HEK293 (cell line): ENCODE data around the gene CEP70.

Source experiments
- CTCF ChIA-PET: fragments of 350-600 bp; formaldehyde crosslinking; extraction: SDS; loops from one replicate; lab custom pipeline; 2021; ENCODE audit warnings: antibody characterized with exemption; lab: Yijun Ruan, JAX
- POLR2A ChIA-PET: fragments of 300-600 bp; formaldehyde crosslinking; extraction: SDS; loops from one replicate; lab custom pipeline; 2020; ENCODE audit warnings: antibody characterized with exemption, inconsistent platforms; lab: Yijun Ruan, JAX
- H3K27ac ChIP-seq: fragments of 200-500 bp; sonication (Bioruptor generic); 2 replicates; pipeline ENCODE4 v1.5.1; 2014; ENCODE audit warnings: low read depth, low read length, control low read depth, inconsistent platforms; ENCODE audit errors: extremely low read depth
- H3K36me3 ChIP-seq, 2 experiments: fragments of 200-500 bp in 1 of 2; sonication (Bioruptor generic) in 1 of 2; 1 replicate in 1 of 2; 2 replicates in 1 of 2; pipeline ENCODE4 v1.5.1; 2014 to 2017; ENCODE audit warnings: inconsistent platforms in 2 of 2, low read length in 2 of 2; ENCODE audit not compliant: control insufficient read depth in 2 of 2, insufficient read depth in 1 of 2
- H3K4me1 ChIP-seq: fragments of 200-500 bp; sonication (Bioruptor generic); 2 replicates; pipeline ENCODE4 v1.5.1; 2014; ENCODE audit warnings: mild to moderate bottlenecking, low read length, inconsistent platforms; ENCODE audit not compliant: control insufficient read depth, insufficient read depth
- H3K4me3 ChIP-seq: 2 replicates; pipeline ENCODE4 v1.5.1; 2011; ENCODE audit warnings: low read depth, mild to moderate bottlenecking, control low read depth, low read length, moderate library complexity
- H3K9me3 ChIP-seq: fragments of 200-500 bp; sonication (Bioruptor generic); 2 replicates; pipeline ENCODE4 v1.5.1; 2014; ENCODE audit warnings: low read depth, low read length, inconsistent platforms; ENCODE audit not compliant: control insufficient read depth, insufficient read depth
- CTCF ChIP-seq: fragments of 450-650 bp; formaldehyde crosslinking; IDR thresholded peaks from 2 replicates; pipeline ENCODE4 v1.5.1; 2016; ENCODE audit warnings: missing biosample characterization, missing genetic modification characterization
- GLI4 ChIP-seq: fragments of 450-650 bp; formaldehyde crosslinking; IDR thresholded peaks from 2 replicates; pipeline ENCODE4 v1.5.1; 2016; ENCODE audit warnings: missing biosample characterization, missing genetic modification characterization
- KLF10 ChIP-seq: fragments of 450-650 bp; IDR thresholded peaks from 2 replicates; pipeline ENCODE4 v1.5.1; 2018; ENCODE audit warnings: missing biosample characterization, mild to moderate bottlenecking, missing genetic modification characterization
- SALL2 ChIP-seq: fragments of 450-650 bp; formaldehyde crosslinking; IDR thresholded peaks from 2 replicates; pipeline ENCODE4 v1.5.0; 2017; ENCODE audit warnings: missing biosample characterization, mild to moderate bottlenecking, missing genetic modification characterization, borderline replicate concordance
- SCRT2 ChIP-seq: fragments of 450-650 bp; formaldehyde crosslinking; IDR thresholded peaks from 2 replicates; pipeline ENCODE4 v1.5.1; 2016; ENCODE audit warnings: missing biosample characterization, missing genetic modification characterization
- ZBTB17 ChIP-seq: fragments of 450-650 bp; formaldehyde crosslinking; IDR thresholded peaks from 2 replicates; pipeline ENCODE4 v1.5.1; 2016; ENCODE audit warnings: missing biosample characterization, missing genetic modification characterization
- ZIC2 ChIP-seq: fragments of 450-650 bp; formaldehyde crosslinking; IDR thresholded peaks from 2 replicates; pipeline ENCODE4 v1.5.1; 2016; ENCODE audit warnings: missing biosample characterization, missing genetic modification characterization
- ZNF121 ChIP-seq: fragments of 450-650 bp; formaldehyde crosslinking; IDR thresholded peaks from 2 replicates; pipeline ENCODE4 v1.5.1; 2016; ENCODE audit warnings: missing biosample characterization, missing genetic modification characterization
- ZNF140 ChIP-seq: fragments of 450-650 bp; formaldehyde crosslinking; IDR thresholded peaks from 2 replicates; pipeline ENCODE4 v1.5.1; 2016; ENCODE audit warnings: missing biosample characterization, missing genetic modification characterization
- ZNF146 ChIP-seq: fragments of 450-650 bp; formaldehyde crosslinking; IDR thresholded peaks from 2 replicates; pipeline ENCODE4 v1.5.1; 2016; ENCODE audit warnings: missing biosample characterization, missing genetic modification characterization
- ZNF169 ChIP-seq: fragments of 450-650 bp; formaldehyde crosslinking; IDR thresholded peaks from 2 replicates; pipeline ENCODE4 v1.5.1; 2016; ENCODE audit warnings: missing biosample characterization, missing genetic modification characterization
- ZNF2 ChIP-seq: fragments of 450-650 bp; formaldehyde crosslinking; IDR thresholded peaks from 2 replicates; pipeline ENCODE4 v1.5.1; 2016; ENCODE audit warnings: missing biosample characterization, missing genetic modification characterization
- ZNF266 ChIP-seq: fragments of 450-650 bp; formaldehyde crosslinking; IDR thresholded peaks from 2 replicates; pipeline ENCODE4 v1.5.1; 2016; ENCODE audit warnings: missing biosample characterization, missing genetic modification characterization, low read depth
- ZNF335 ChIP-seq: fragments of 450-650 bp; formaldehyde crosslinking; conservative IDR thresholded peaks from 2 replicates; pipeline ENCODE4 v1.5.1; 2016; ENCODE audit warnings: missing biosample characterization, missing genetic modification characterization
- ZNF394 ChIP-seq: fragments of 450-650 bp; formaldehyde crosslinking; IDR thresholded peaks from 2 replicates; pipeline ENCODE4 v1.5.1; 2016; ENCODE audit warnings: missing biosample characterization, missing genetic modification characterization, mild to moderate bottlenecking, moderate library complexity, borderline replicate concordance
- ZNF404 ChIP-seq: fragments of 450-650 bp; formaldehyde crosslinking; IDR thresholded peaks from 2 replicates; pipeline ENCODE4 v1.5.1; 2017; ENCODE audit warnings: missing biosample characterization, missing genetic modification characterization
- ZNF423 ChIP-seq: fragments of 450-650 bp; formaldehyde crosslinking; IDR thresholded peaks from 2 replicates; pipeline ENCODE4 v1.5.1; 2016; ENCODE audit warnings: missing biosample characterization, missing genetic modification characterization
- ZNF529 ChIP-seq: fragments of 450-650 bp; formaldehyde crosslinking; IDR thresholded peaks from 2 replicates; pipeline ENCODE4 v1.5.1; 2017; ENCODE audit warnings: missing genetic modification characterization, missing biosample characterization; ENCODE audit not compliant: insufficient replicate concordance
- ZNF560 ChIP-seq: fragments of 450-650 bp; formaldehyde crosslinking; IDR thresholded peaks from 2 replicates; pipeline ENCODE4 v1.5.1; 2017; ENCODE audit warnings: missing biosample characterization, missing genetic modification characterization, borderline replicate concordance
- ZNF585B ChIP-seq: fragments of 450-650 bp; formaldehyde crosslinking; IDR thresholded peaks from 2 replicates; pipeline ENCODE4 v1.5.1; 2016; ENCODE audit warnings: missing biosample characterization, missing genetic modification characterization
- ZNF792 ChIP-seq: fragments of 450-650 bp; formaldehyde crosslinking; IDR thresholded peaks from 2 replicates; pipeline ENCODE4 v1.5.1; 2016; ENCODE audit warnings: missing biosample characterization, missing genetic modification characterization
- ZNF830 ChIP-seq: fragments of 450-650 bp; IDR thresholded peaks from 2 replicates; pipeline ENCODE4 v1.5.0; 2018; ENCODE audit warnings: missing biosample characterization, missing genetic modification characterization, low read depth, mild to moderate bottlenecking, moderate library complexity
- ZSCAN5A ChIP-seq: fragments of 450-650 bp; formaldehyde crosslinking; IDR thresholded peaks from 2 replicates; pipeline ENCODE4 v1.5.1; 2016; ENCODE audit warnings: missing biosample characterization, missing genetic modification characterization
- TF ChIP-seq, protein P1 (sequence below): fragments of 450-650 bp; formaldehyde crosslinking; IDR thresholded peaks from 2 replicates; pipeline ENCODE4 v1.5.1; 2016; ENCODE audit warnings: missing biosample characterization, missing genetic modification characterization

CEP70 gene

GRCh38 chr3:138587374-138587773, 6.7 kb downstream of the CEP70 start:
- ChIA-PET POLR2A (no interaction called here), CTCF (interaction anchor here (0.7 kb wide), 1 partner anchor 336 kb away, joined by 3 read pairs; no protein-coding TSS in a partner anchor)
- TF ChIP-seq ZIC2 (tag by site-specific recombination), result no peak
- TF ChIP-seq ZNF585B, result no peak
- TF ChIP-seq ZNF529, result no peak
- TF ChIP-seq GLI4, result no peak
- TF ChIP-seq ZNF335 (tag by site-specific recombination), result no peak
- TF ChIP-seq ZNF121 (tag by site-specific recombination), result 0 out of 2 replicates have a peak, but pooled peaks have one; percentile 32
- H3K9me3 ChIP-seq, result no peaks in the 10 kb centered on the region
- H3K4me1 ChIP-seq, result no peaks in the 10 kb centered on the region
- no peak overlapping the region for H3K4me3 ChIP-seq
- H3K27ac ChIP-seq, result no peak overlapping the region
- H3K36me3 ChIP-seq, result peaks cover 0 to 18% of the 10 kb centered on the region in 2 experiments; a peak in 2 of 3 replicates

DNA sequence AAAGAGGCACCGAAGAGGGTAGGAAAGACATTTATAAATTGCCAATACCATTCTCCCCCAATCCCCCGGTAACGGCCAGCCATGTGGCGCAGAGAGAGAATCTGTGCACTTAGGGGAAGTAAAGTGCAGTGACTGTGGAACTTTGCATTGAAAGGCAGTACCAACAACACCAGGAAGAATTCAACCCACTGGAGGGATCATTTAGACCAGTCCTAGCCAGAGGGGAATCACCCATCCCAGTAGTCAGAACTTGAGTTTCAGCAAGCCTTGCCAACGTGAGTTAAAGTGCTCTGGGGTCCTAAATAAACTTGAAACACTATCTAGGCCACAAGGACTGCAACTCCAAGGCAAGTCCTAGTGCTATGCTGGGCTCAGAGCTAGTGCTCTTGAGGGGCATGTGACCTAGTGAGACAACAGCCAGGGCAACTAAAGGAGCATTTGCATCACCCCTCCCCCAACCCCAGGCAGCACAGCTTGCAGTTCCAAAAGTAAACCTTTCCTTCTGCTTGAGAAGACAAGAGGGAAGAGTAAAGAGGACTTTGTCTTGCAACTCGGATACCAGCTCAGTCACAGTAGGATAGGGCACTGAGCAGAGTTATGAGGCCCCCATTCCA, 15.0 kb downstream of the CEP70 start:
- TF ChIP-seq ZBTB17 (tag by site-specific recombination) (0 out of 2 replicates have a peak, but pooled peaks have one; percentile 17), ZNF404 (no peak)
- TF ChIP-seq, all 188 proteins: peak for 1
- Histone ChIP-seq H3K4me3 (no peak overlapping the region), H3K36me3 (no peaks in the 10 kb centered on the region), H3K27ac (no peak overlapping the region), H3K4me1 (no peaks in the 10 kb centered on the region), H3K9me3 (no peaks in the 10 kb centered on the region)
- POLR2A ChIA-PET, result no interaction called here
- CTCF ChIA-PET, result interaction anchor here (0.6 to 1.6 kb wide), 3 partner anchors 15 to 750 kb away, joined by 3 to 4 read pairs (median 3); partner anchors contain the start of gene CEP70

- ChIA-PET CTCF (interaction anchor here (0.6 kb wide), 1 partner anchor 258 kb away, joined by 6 read pairs; no protein-coding TSS in a partner anchor), POLR2A (no interaction called here)
- TF ChIP-seq ZNF266 (tag by site-specific recombination) (no peak), ZNF140 (tag by site-specific recombination) (no peak), ZNF169 (no peak), CTCF (tag by site-specific recombination) (no peak), SALL2 (tag by site-specific recombination) (no peak), ZNF423 (tag by site-specific recombination) (no peak), ZNF2 (tag by site-specific recombination) (no peak), ZNF830 (no peak), ZNF792 (tag by site-specific recombination) (no peak), KLF10 (tag by site-specific recombination) (no peak), ZNF146 (tag by site-specific recombination) (no peak), ZSCAN5A (tag by site-specific recombination) (no peak), ZNF394 (tag by site-specific recombination) (no peak), ZNF560 (tag by site-specific recombination) (no peak), SCRT2 (tag by site-specific recombination) (no peak)
- TF ChIP-seq, protein P1, sequence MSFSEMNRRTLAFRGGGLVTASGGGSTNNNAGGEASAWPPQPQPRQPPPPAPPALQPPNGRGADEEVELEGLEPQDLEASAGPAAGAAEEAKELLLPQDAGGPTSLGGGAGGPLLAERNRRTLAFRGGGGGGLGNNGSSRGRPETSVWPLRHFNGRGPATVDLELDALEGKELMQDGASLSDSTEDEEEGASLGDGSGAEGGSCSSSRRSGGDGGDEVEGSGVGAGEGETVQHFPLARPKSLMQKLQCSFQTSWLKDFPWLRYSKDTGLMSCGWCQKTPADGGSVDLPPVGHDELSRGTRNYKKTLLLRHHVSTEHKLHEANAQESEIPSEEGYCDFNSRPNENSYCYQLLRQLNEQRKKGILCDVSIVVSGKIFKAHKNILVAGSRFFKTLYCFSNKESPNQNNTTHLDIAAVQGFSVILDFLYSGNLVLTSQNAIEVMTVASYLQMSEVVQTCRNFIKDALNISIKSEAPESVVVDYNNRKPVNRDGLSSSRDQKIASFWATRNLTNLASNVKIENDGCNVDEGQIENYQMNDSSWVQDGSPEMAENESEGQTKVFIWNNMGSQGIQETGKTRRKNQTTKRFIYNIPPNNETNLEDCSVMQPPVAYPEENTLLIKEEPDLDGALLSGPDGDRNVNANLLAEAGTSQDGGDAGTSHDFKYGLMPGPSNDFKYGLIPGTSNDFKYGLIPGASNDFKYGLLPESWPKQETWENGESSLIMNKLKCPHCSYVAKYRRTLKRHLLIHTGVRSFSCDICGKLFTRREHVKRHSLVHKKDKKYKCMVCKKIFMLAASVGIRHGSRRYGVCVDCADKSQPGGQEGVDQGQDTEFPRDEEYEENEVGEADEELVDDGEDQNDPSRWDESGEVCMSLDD, result no peak
- Histone ChIP-seq H3K27ac (no peak overlapping the region), H3K4me1 (no peaks in the 10 kb centered on the region), H3K36me3 (no peaks in the 10 kb centered on the region), H3K9me3 (no peaks in the 10 kb centered on the region), H3K4me3 (no peak overlapping the region)
Measured at GRCh38 chr3:138578141-138578540, 15.9 kb downstream of the CEP70 start.
